Neural cell (in vitro differentiated cells): ENCODE measurements around the gene FHIT. TPM values are rescaled to one million over a fixed set of nuclear protein-coding genes. Genes with fewer than 3 reads are reported as not detected.

ENCODE experiments used
- H2AFZ ChIP-seq: fragments of 200-600, 300-800 bp; sonication (generic), shearing (Covaris generic); 2 replicates; pipeline ENCODE4 v1.6.0; 2014; ENCODE audit warnings: low read depth, mild to moderate bottlenecking, antibody characterized with exemption, low read length, moderate library complexity
- H3F3A ChIP-seq: fragments of 200-600 bp; shearing (Covaris generic); 2 replicates; pipeline ENCODE4 v1.6.1; 2016; ENCODE audit warnings: mild to moderate bottlenecking, moderate library complexity, mixed read lengths, antibody characterized with exemption, low read length; ENCODE audit not compliant: insufficient read depth, poor library complexity, severe bottlenecking
- H3K27ac ChIP-seq: fragments of 200-600, 300-800 bp; sonication (generic), shearing (Covaris generic); 2 replicates; pipeline ENCODE4 v1.5.1; 2014; ENCODE audit warnings: mild to moderate bottlenecking, low read length, moderate library complexity
- H3K27me3 ChIP-seq: fragments of 300-800, 200-600 bp; sonication (generic), shearing (Covaris generic); 2 replicates; pipeline ENCODE4 v1.6.0; 2014; ENCODE audit warnings: mild to moderate bottlenecking, low read depth, low read length, moderate library complexity; ENCODE audit not compliant: insufficient read depth
- H3K36me3 ChIP-seq: fragments of 300-800, 200-600 bp; sonication (generic), shearing (Covaris generic); 2 replicates; pipeline ENCODE4 v1.5.1; 2014; ENCODE audit warnings: mild to moderate bottlenecking, antibody characterized with exemption, low read length, moderate library complexity; ENCODE audit not compliant: insufficient read depth
- H3K4me2 ChIP-seq: fragments of 300-800, 200-600 bp; sonication (generic), shearing (Covaris generic); 2 replicates; pipeline ENCODE4 v1.6.0; 2014; ENCODE audit warnings: mild to moderate bottlenecking, low read length
- H3K4me3 ChIP-seq: fragments of 300-800, 200-600 bp; sonication (generic), shearing (Covaris generic); 2 replicates; pipeline ENCODE4 v1.5.1; 2014; ENCODE audit warnings: mild to moderate bottlenecking, low read length, moderate library complexity
- H3K79me2 ChIP-seq: fragments of 200-600 bp; shearing (Covaris generic); replicated peaks from 2 replicates; pipeline ENCODE4 v1.6.0; 2014; ENCODE audit warnings: mild to moderate bottlenecking, low read length, moderate library complexity; ENCODE audit not compliant: insufficient read depth
- H3K9ac ChIP-seq: fragments of 300-800, 200-600 bp; sonication (generic), shearing (Covaris generic); 2 replicates; pipeline ENCODE4 v1.6.1; 2016; ENCODE audit warnings: mild to moderate bottlenecking, low read length, mixed read lengths
- H3K9me2 ChIP-seq: fragments of 200-600 bp; shearing (Covaris generic); 2 replicates; pipeline ENCODE4 v1.6.1; 2016; ENCODE audit warnings: mild to moderate bottlenecking, low read length, mixed read lengths; ENCODE audit not compliant: insufficient read depth
- H3K9me3 ChIP-seq: fragments of 200-600, 300-800 bp; sonication (generic), shearing (Covaris generic); 2 replicates; pipeline ENCODE4 v1.6.1; 2016; ENCODE audit warnings: mild to moderate bottlenecking, mixed run types, low read length, moderate library complexity, mixed read lengths
- H4K20me1 ChIP-seq: fragments of 200-600 bp; shearing (Covaris generic); 2 replicates; pipeline ENCODE4 v1.6.1; 2016; ENCODE audit warnings: mild to moderate bottlenecking, mixed run types; ENCODE audit not compliant: insufficient read depth
- EP300 ChIP-seq: fragments of 450-650 bp; conservative IDR thresholded peaks from 2 replicates; pipeline ENCODE4 v1.6.1; 2014; ENCODE audit warnings: antibody characterized with exemption, mild to moderate bottlenecking, moderate library complexity; ENCODE audit not compliant: poor library complexity, severe bottlenecking
- EZH2 ChIP-seq: fragments of 200-600, 300-800 bp; shearing (Covaris generic), sonication (generic); IDR thresholded peaks from 2 replicates; pipeline ENCODE4 v1.6.1; 2014; ENCODE audit warnings: antibody characterized with exemption, low read length, borderline replicate concordance, mild to moderate bottlenecking; ENCODE audit not compliant: insufficient read depth, poor library complexity, severe bottlenecking
- MXI1 ChIP-seq: fragments of 450-650 bp; conservative IDR thresholded peaks from 2 replicates; pipeline ENCODE4 v1.6.1; 2014; ENCODE audit warnings: antibody characterized with exemption, mild to moderate bottlenecking; ENCODE audit not compliant: poor library complexity, severe bottlenecking
- POLR2AphosphoS5 ChIP-seq: IDR thresholded peaks from 2 replicates; pipeline ENCODE4 v1.6.1; 2012
- RAD21 ChIP-seq: fragments of 450-650 bp; conservative IDR thresholded peaks from 2 replicates; pipeline ENCODE4 v1.6.1; 2014; ENCODE audit warnings: antibody characterized with exemption, mild to moderate bottlenecking, moderate library complexity
- REST ChIP-seq: IDR thresholded peaks from 2 replicates; pipeline ENCODE4 v1.6.1; 2012; ENCODE audit warnings: borderline replicate concordance
- SMC3 ChIP-seq: fragments of 450-650 bp; conservative IDR thresholded peaks from 2 replicates; pipeline ENCODE4 v1.6.1; 2014; ENCODE audit warnings: antibody characterized with exemption, mild to moderate bottlenecking, moderate library complexity; ENCODE audit not compliant: poor library complexity
- TAF1 ChIP-seq: IDR thresholded peaks from 2 replicates; pipeline ENCODE4 v1.6.1; 2012; ENCODE audit warnings: low read depth
- polyA plus RNA-seq: library from polyadenylated mRNA; depleted of rRNA; stranded (reverse); fragments of >200 nt; gene quantifications from 2 replicates; pipeline ENCODE4 v1.2.3, GENCODE V29; 2014
- TF ChIP-seq, protein P1 (sequence below): fragments of 450-650 bp; IDR thresholded peaks from 2 replicates; pipeline ENCODE4 v1.5.1; 2014; ENCODE audit warnings: antibody characterized with exemption, mild to moderate bottlenecking, moderate library complexity; ENCODE audit not compliant: poor library complexity, severe bottlenecking

Gene FHIT
- polyA plus RNA-seq, 1 donor from 2014 or later: not detected

GRCh38 chr3:59982510-59982909 is 1268.7 kb downstream of the FHIT start:
- H3K36me3 ChIP-seq: no peaks in the 10 kb centered on the region
- H3K4me3 ChIP-seq: no peak overlapping the region
- TF ChIP-seq MXI1: no peak
- TF ChIP-seq POLR2AphosphoS5: no peak
- TF ChIP-seq SMC3: no peak
- no peak for TF ChIP-seq EP300
- TF ChIP-seq RAD21: no peak
- no peak for TF ChIP-seq REST
- TF ChIP-seq, protein P1, sequence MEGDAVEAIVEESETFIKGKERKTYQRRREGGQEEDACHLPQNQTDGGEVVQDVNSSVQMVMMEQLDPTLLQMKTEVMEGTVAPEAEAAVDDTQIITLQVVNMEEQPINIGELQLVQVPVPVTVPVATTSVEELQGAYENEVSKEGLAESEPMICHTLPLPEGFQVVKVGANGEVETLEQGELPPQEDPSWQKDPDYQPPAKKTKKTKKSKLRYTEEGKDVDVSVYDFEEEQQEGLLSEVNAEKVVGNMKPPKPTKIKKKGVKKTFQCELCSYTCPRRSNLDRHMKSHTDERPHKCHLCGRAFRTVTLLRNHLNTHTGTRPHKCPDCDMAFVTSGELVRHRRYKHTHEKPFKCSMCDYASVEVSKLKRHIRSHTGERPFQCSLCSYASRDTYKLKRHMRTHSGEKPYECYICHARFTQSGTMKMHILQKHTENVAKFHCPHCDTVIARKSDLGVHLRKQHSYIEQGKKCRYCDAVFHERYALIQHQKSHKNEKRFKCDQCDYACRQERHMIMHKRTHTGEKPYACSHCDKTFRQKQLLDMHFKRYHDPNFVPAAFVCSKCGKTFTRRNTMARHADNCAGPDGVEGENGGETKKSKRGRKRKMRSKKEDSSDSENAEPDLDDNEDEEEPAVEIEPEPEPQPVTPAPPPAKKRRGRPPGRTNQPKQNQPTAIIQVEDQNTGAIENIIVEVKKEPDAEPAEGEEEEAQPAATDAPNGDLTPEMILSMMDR: no peak
- TF ChIP-seq EZH2: no peak
- no peak for TF ChIP-seq TAF1
- H3K4me2 ChIP-seq: no peak overlapping the region
- H3F3A ChIP-seq: no peaks in the 10 kb centered on the region
- no peaks in the 10 kb centered on the region for H3K9me3 ChIP-seq
- H3K79me2 ChIP-seq: no peaks in the 10 kb centered on the region
- no peaks in the 10 kb centered on the region for H3K27me3 ChIP-seq
- no peaks in the 10 kb centered on the region for H3K9me2 ChIP-seq
- H3K27ac ChIP-seq: no peak overlapping the region
- no peak overlapping the region for H3K9ac ChIP-seq
- H2AFZ ChIP-seq: no peak overlapping the region
- H4K20me1 ChIP-seq: no peaks in the 10 kb centered on the region

DNA sequence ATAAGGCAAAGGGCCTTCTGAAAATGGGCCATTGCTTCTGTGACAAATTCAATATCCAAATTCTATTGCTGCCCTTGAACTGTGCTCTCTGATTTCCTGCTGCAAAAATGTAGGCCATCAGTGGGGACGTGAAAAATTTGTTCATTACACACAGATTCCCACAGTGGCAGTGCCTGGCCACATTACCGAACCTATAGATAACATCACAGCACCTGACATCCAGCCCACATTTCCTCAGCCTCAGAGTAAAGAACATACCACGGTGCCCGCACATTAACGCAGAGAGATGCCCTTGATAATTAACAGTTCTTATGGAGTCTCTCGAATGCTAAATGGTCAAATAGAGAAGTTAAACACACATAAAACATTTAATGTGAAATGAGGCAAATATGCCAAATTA is 1269.9 kb downstream of the FHIT start:
- Histone ChIP-seq H3F3A (no peaks in the 10 kb centered on the region), H3K27ac (no peak overlapping the region), H3K4me2 (no peak overlapping the region), H3K9me2 (no peaks in the 10 kb centered on the region), H3K9me3 (no peaks in the 10 kb centered on the region), H3K36me3 (no peaks in the 10 kb centered on the region), H3K9ac (no peak overlapping the region), H3K4me3 (no peak overlapping the region), H3K27me3 (no peaks in the 10 kb centered on the region), H4K20me1 (no peaks in the 10 kb centered on the region), H2AFZ (no peak overlapping the region), H3K79me2 (no peaks in the 10 kb centered on the region)
- TF ChIP-seq, protein P1: no peak
- TF ChIP-seq EP300 (no peak), REST (no peak), TAF1 (no peak), RAD21 (no peak), MXI1 (no peak), EZH2 (no peak), SMC3 (no peak), POLR2AphosphoS5 (no peak)
